SK-N-SH treated with all-trans-retinoic acid at 6 μM for 48 hours (cell line): ENCODE data around the gene CRISPLD2.
A peak's percentile ranks its signal among the peaks of the same experiment; 100 is the strongest.

Experiments used
- ATAC-seq: fragments of 200-7000 bp; cut with Tn5 transposase; 3 replicates; pipeline ENCODE4 v1.9.1; 2020; ENCODE audit warnings: mild to moderate bottlenecking, moderate library complexity
- ARNTL ChIP-seq: fragments of 450-650 bp; formaldehyde crosslinking; IDR thresholded peaks from 2 replicates; pipeline ENCODE4 v1.5.0; 2020; ENCODE audit warnings: low read depth, mild to moderate bottlenecking, moderate library complexity, borderline replicate concordance
- BACH2 ChIP-seq: fragments of 250-450 bp; sonication (Bioruptor Pico); IDR thresholded peaks from 2 replicates; pipeline ENCODE4 v1.9.0; 2021; ENCODE audit warnings: mild to moderate bottlenecking, borderline replicate concordance
- CREB5 ChIP-seq: fragments of 250-450 bp; sonication (Bioruptor Pico); IDR thresholded peaks from 2 replicates; pipeline ENCODE4 v1.5.1; 2020; ENCODE audit warnings: low read depth, mild to moderate bottlenecking, moderate library complexity
- CSDC2 ChIP-seq: fragments of 250-450 bp; sonication (Bioruptor Pico); IDR thresholded peaks from 2 replicates; pipeline ENCODE4 v1.5.0; 2020; ENCODE audit warnings: mild to moderate bottlenecking, moderate library complexity
- ESRRG ChIP-seq: fragments of 250-450 bp; sonication (Bioruptor Pico); IDR thresholded peaks from 2 replicates; pipeline ENCODE4 v1.6.1; 2021; ENCODE audit warnings: mild to moderate bottlenecking
- GLIS3 ChIP-seq: fragments of 250-450 bp; sonication (Bioruptor Pico); IDR thresholded peaks from 2 replicates; pipeline ENCODE4 v1.5.0; 2020; ENCODE audit warnings: mild to moderate bottlenecking, moderate library complexity
- ISL1 ChIP-seq: fragments of 250-450 bp; sonication (Bioruptor Pico); IDR thresholded peaks from 2 replicates; pipeline ENCODE4 v2.1.2; 2022; ENCODE audit warnings: mild to moderate bottlenecking, moderate library complexity
- OSR1 ChIP-seq: fragments of 250-450 bp; sonication (Bioruptor Pico); IDR thresholded peaks from 2 replicates; pipeline ENCODE4 v1.8.0; 2022; ENCODE audit warnings: moderate library complexity, mild to moderate bottlenecking, inconsistent platforms
- POU6F1 ChIP-seq: fragments of 250-450 bp; sonication (Bioruptor Pico); IDR thresholded peaks from 2 replicates; pipeline ENCODE4 v1.8.0; 2021; ENCODE audit warnings: low read depth, mild to moderate bottlenecking, moderate library complexity, borderline replicate concordance
- PPARA ChIP-seq: fragments of 250-450 bp; sonication (Bioruptor Pico); IDR thresholded peaks from 2 replicates; pipeline ENCODE4 v1.5.0; 2020; ENCODE audit warnings: mild to moderate bottlenecking, borderline replicate concordance
- RARB ChIP-seq: fragments of 250-450 bp; sonication (Bioruptor Pico); IDR thresholded peaks from 2 replicates; pipeline ENCODE4 v1.8.0; 2021; ENCODE audit warnings: mild to moderate bottlenecking, moderate library complexity
- SNAI2 ChIP-seq: fragments of 250-450 bp; sonication (Bioruptor Pico); IDR thresholded peaks from 2 replicates; pipeline ENCODE4 v1.5.0; 2020; ENCODE audit warnings: mild to moderate bottlenecking, moderate library complexity
- TCF4 ChIP-seq: fragments of 250-450 bp; sonication (Bioruptor Pico); IDR thresholded peaks from 2 replicates; pipeline ENCODE4 v1.8.0; 2021; ENCODE audit warnings: mild to moderate bottlenecking, moderate library complexity, borderline replicate concordance
- TOX ChIP-seq: fragments of 250-450 bp; sonication (Bioruptor Pico); IDR thresholded peaks from 2 replicates; pipeline ENCODE4 v1.8.0; 2021; ENCODE audit warnings: mild to moderate bottlenecking, moderate library complexity, borderline replicate concordance
- TSHZ2 ChIP-seq: fragments of 250-450 bp; sonication (Bioruptor Pico); IDR thresholded peaks from 2 replicates; pipeline ENCODE4 v1.5.0; 2020; ENCODE audit warnings: mild to moderate bottlenecking, moderate library complexity
- ZC3H10 ChIP-seq: fragments of 250-450 bp; sonication (Bioruptor Pico); IDR thresholded peaks from 2 replicates; pipeline ENCODE4 v1.5.1; 2021; ENCODE audit warnings: mild to moderate bottlenecking, moderate library complexity
- ZFP3 ChIP-seq: fragments of 250-450 bp; sonication (Bioruptor Pico); IDR thresholded peaks from 2 replicates; pipeline ENCODE4 v1.5.0; 2020; ENCODE audit warnings: mild to moderate bottlenecking, moderate library complexity
- ZFP30 ChIP-seq: fragments of 450-650 bp; formaldehyde crosslinking; IDR thresholded peaks from 2 replicates; pipeline ENCODE4 v1.5.0; 2022; ENCODE audit warnings: mild to moderate bottlenecking, moderate library complexity
- ZNF565 ChIP-seq: fragments of 450-650 bp; formaldehyde crosslinking; conservative IDR thresholded peaks from 2 replicates; pipeline ENCODE4 v1.5.0; 2020; ENCODE audit warnings: low read depth, mild to moderate bottlenecking, moderate library complexity
- ZNF70 ChIP-seq: fragments of 450-650 bp; formaldehyde crosslinking; IDR thresholded peaks from 2 replicates; pipeline ENCODE4 v1.5.0; 2020; ENCODE audit warnings: mild to moderate bottlenecking, moderate library complexity
- ZNF8 ChIP-seq: fragments of 450-650 bp; formaldehyde crosslinking; IDR thresholded peaks from 2 replicates; pipeline ENCODE4 v1.5.0; 2020; ENCODE audit warnings: mild to moderate bottlenecking, moderate library complexity
- TF ChIP-seq, protein P1 (sequence below): fragments of 250-450 bp; sonication (Bioruptor Pico); IDR thresholded peaks from 2 replicates; pipeline ENCODE4 v1.5.1; 2021; ENCODE audit warnings: mild to moderate bottlenecking, moderate library complexity
- TF ChIP-seq, protein P2 (sequence below): fragments of 250-450 bp; sonication (Bioruptor Pico); IDR thresholded peaks from 2 replicates; pipeline ENCODE4 v1.8.0; 2020; ENCODE audit warnings: mild to moderate bottlenecking, moderate library complexity, borderline replicate concordance

The CRISPLD2 gene

DNA sequence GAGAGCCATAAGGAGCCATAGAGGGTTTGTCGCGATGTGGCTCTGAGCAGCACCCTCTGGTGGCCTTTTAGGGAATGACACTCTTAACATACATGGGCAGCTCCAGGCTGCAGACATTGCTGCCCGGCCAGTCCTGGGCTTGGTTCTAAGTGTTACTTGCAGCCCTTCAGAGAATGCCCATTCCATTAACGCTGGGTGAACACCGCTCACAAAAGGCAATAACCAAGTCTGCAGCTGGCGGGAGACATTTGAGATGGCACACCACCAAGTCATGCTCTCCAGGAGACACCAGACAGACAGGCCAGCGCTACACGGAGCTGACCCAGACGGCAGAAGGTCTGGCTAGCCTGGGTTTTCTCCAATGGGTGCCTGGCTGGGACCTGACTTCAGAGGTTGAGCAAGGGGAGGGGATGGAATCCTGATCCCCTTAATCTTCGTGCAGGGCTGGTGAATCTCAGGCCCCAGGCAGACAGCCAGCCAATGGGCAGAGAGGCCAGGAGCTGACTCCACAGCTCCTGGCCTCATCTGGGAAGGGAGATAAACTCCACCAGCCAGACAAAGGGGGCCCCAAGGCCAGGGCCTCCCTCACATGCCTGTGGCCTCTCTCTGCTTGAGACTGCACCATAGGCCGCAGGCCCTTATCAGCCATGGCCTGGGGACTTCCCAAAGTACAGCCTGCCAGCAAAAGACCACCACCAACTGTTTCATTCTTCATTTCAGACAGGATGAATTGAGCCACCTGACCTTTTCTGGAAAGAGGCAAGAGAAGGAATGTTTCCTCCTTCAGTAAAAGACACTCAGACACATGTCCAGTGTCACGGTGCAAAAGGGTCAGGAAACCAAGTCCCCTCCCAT, 132.8 kb downstream of the CRISPLD2 start:
- ATAC-seq: peak; percentile 95
- TF ChIP-seq, protein P1, sequence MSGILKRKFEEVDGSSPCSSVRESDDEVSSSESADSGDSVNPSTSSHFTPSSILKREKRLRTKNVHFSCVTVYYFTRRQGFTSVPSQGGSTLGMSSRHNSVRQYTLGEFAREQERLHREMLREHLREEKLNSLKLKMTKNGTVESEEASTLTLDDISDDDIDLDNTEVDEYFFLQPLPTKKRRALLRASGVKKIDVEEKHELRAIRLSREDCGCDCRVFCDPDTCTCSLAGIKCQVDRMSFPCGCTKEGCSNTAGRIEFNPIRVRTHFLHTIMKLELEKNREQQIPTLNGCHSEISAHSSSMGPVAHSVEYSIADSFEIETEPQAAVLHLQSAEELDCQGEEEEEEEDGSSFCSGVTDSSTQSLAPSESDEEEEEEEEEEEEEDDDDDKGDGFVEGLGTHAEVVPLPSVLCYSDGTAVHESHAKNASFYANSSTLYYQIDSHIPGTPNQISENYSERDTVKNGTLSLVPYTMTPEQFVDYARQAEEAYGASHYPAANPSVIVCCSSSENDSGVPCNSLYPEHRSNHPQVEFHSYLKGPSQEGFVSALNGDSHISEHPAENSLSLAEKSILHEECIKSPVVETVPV (CRISPR knock-in tag): no peak
- TF ChIP-seq BACH2 (CRISPR knock-in tag): no peak
- TF ChIP-seq ZNF565: no peak
- no peak for TF ChIP-seq ARNTL (CRISPR knock-in tag)
- no peak for TF ChIP-seq ZFP3 (CRISPR knock-in tag)
- no peak for TF ChIP-seq GLIS3 (CRISPR knock-in tag)
- no peak for TF ChIP-seq ZC3H10
- TF ChIP-seq TCF4: peak; percentile 74
- TF ChIP-seq ESRRG (CRISPR knock-in tag): no peak
- TF ChIP-seq POU6F1 (CRISPR knock-in tag): no peak
- TF ChIP-seq ZFP30 (CRISPR knock-in tag): no peak
- no peak for TF ChIP-seq PPARA (CRISPR knock-in tag)
- TF ChIP-seq SNAI2 (CRISPR knock-in tag): 0 out of 2 replicates have a peak, but pooled peaks have one; percentile 38
- no peak for TF ChIP-seq TSHZ2 (CRISPR knock-in tag)
- 0 out of 2 replicates have a peak, but pooled peaks have one; percentile 16 for TF ChIP-seq ZNF70
- 0 out of 2 replicates have a peak, but pooled peaks have one; percentile 24 for TF ChIP-seq ISL1 (CRISPR knock-in tag)
- no peak for TF ChIP-seq TOX (CRISPR knock-in tag)
- TF ChIP-seq, protein P2, sequence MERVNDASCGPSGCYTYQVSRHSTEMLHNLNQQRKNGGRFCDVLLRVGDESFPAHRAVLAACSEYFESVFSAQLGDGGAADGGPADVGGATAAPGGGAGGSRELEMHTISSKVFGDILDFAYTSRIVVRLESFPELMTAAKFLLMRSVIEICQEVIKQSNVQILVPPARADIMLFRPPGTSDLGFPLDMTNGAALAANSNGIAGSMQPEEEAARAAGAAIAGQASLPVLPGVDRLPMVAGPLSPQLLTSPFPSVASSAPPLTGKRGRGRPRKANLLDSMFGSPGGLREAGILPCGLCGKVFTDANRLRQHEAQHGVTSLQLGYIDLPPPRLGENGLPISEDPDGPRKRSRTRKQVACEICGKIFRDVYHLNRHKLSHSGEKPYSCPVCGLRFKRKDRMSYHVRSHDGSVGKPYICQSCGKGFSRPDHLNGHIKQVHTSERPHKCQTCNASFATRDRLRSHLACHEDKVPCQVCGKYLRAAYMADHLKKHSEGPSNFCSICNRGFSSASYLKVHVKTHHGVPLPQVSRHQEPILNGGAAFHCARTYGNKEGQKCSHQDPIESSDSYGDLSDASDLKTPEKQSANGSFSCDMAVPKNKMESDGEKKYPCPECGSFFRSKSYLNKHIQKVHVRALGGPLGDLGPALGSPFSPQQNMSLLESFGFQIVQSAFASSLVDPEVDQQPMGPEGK: no peak
- TF ChIP-seq RARB: no peak
- TF ChIP-seq CSDC2 (CRISPR knock-in tag): no peak
- no peak for TF ChIP-seq OSR1
- TF ChIP-seq ZNF8: no peak
- no peak for TF ChIP-seq CREB5 (CRISPR knock-in tag)

DNA sequence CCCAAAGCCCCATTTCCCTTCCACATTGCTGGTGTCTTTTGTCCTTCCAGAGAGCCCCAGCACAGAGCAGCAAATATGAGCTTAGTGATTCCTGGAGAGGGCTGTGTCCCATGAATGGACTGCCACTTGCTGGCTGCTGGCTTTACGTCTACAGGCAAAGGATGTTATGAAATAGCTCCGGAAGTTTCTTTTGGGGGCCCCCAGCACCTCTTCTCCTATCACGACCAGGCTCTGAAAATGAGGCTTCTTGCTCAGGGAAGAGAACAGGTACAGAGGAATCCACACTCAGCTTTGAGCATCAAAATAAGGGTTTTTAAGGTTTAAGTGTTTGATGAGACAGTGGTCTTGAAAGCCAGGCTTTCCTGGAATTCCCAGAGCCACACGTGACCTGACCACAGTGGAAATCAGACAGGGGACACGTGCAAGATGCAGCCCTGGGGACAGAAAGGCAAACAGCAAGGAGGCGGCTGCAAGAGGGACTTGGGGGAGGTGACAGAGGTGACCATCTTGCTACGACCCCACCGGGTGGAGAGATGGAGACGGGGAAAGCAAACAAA, 133.5 kb downstream of the CRISPLD2 start:
- peak; percentile 5; the same call in 1 of the 3 replicates for ATAC-seq
- TF ChIP-seq RARB (no peak), GLIS3 (CRISPR knock-in tag) (no peak), ZC3H10 (no peak), ZFP3 (CRISPR knock-in tag) (no peak)
